Dermis microvascular lymphatic vessel endothelial cell (primary cell): Measurements from ENCODE around the gene ABCG2. TPM values are rescaled to one million over a fixed set of nuclear protein-coding genes. Genes with fewer than 3 reads are reported as not detected.
"Not testable (repeated sequence)": the region's sequence is repeated elsewhere in the genome, so short reads cannot be mapped to it uniquely, and the experiment has no call there.

Experiments used
- DNase-seq, 2 donors: peaks; one replicate each; pipeline versions ENCODE4 v3.0.0 to v3.0.0-alpha.2; 2010; ENCODE audit warnings: low read depth in 2 of 2
- total RNA-seq: library from RNA; depleted of rRNA; stranded (reverse); fragments of >200 nt; gene quantifications from 2 replicates; pipeline ENCODE4 v1.2.1, GENCODE V29; 2014

Gene ABCG2
- total RNA-seq, 1 donor from 2014 or later: 13.6 TPM

- DNase-seq: no peak
These were observed 8.2 kb upstream of the ABCG2 start for GRCh38 chr4:88166608-88167007.

- no peak for DNase-seq
These were observed 4.9 kb upstream of the ABCG2 start for GRCh38 chr4:88163336-88163735.

- DNase-seq: no peak
These were observed 4.2 kb upstream of the ABCG2 start for GRCh38 chr4:88162626-88163025.

- DNase-seq: peak in 1 of 2 donors; percentile 49
These were observed 838 bp upstream of the ABCG2 start for GRCh38 chr4:88159229-88159725.

- no peak for DNase-seq
These were observed 376 bp downstream of the ABCG2 start for GRCh38 chr4:88158038-88158488.

GRCh38 chr4:88152331-88152730 is 6.1 kb downstream of the ABCG2 start:
- DNase-seq: not testable (repeated sequence)

- no peak for DNase-seq
These were observed 9.9 kb downstream of the ABCG2 start for GRCh38 chr4:88148560-88148959.

- DNase-seq: no peak
These were observed 10.6 kb downstream of the ABCG2 start for GRCh38 chr4:88147799-88148217.

- no peak for DNase-seq
These were observed 11.5 kb downstream of the ABCG2 start for GRCh38 chr4:88146891-88147290.

GRCh38 chr4:88144866-88145300 is 13.6 kb downstream of the ABCG2 start:
- DNase-seq: no peak

GRCh38 chr4:88144048-88144447 is 14.4 kb downstream of the ABCG2 start:
- no peak for DNase-seq

- peak in 1 of 2 donors; percentile 34 for DNase-seq
These were observed 14.9 kb downstream of the ABCG2 start for GRCh38 chr4:88143504-88143903.

GRCh38 chr4:88138561-88138960 is 19.9 kb downstream of the ABCG2 start:
- DNase-seq: peak; percentile 14 to 38

- DNase-seq: no peak
These were observed 21.3 kb downstream of the ABCG2 start for GRCh38 chr4:88137112-88137511.

- no peak for DNase-seq
These were observed 22.2 kb downstream of the ABCG2 start for GRCh38 chr4:88136249-88136648.

- no peak for DNase-seq
These were observed 23.1 kb downstream of the ABCG2 start for GRCh38 chr4:88135356-88135663.

GRCh38 chr4:88134536-88135355 is 23.7 kb downstream of the ABCG2 start:
- no peak for DNase-seq

GRCh38 chr4:88134111-88134510 is 24.3 kb downstream of the ABCG2 start:
- DNase-seq: no peak

GRCh38 chr4:88130544-88131305 is 27.7 kb downstream of the ABCG2 start:
- no peak for DNase-seq

- DNase-seq: no peak
These were observed 28.4 kb downstream of the ABCG2 start for GRCh38 chr4:88130003-88130402.

GRCh38 chr4:88122260-88122659 is 36.2 kb downstream of the ABCG2 start:
- DNase-seq: not testable (repeated sequence)

- no peak for DNase-seq
These were observed 38.5 kb downstream of the ABCG2 start for GRCh38 chr4:88119943-88120342.

- DNase-seq: no peak
These were observed 42.9 kb downstream of the ABCG2 start for GRCh38 chr4:88115587-88115986.
